ENCODE measurements around the gene PDSS1. TPM values are rescaled to one million over a fixed set of nuclear protein-coding genes. Genes with fewer than 3 reads are reported as not detected.

Gene PDSS1
- total and polyA plus RNA-seq, 9 of the 15 experiments (the other 6 are each of a cell fraction or from before 2014, with no cell fraction given) = 11.0 to 59.5 (median 45.3) TPM

GRCh38 chr10:26662864-26663263 is 34.6 kb upstream of the PDSS1 start:
- no TSS peak for BruUV-seq (replicated peaks)
- Histone ChIP-seq H2AFZ (ENCODE audit: low read depth, low read length) (no peak overlapping the region), H3K27me3 (ENCODE audit: control insufficient read depth in 2 of 2, insufficient read depth in 2 of 2, low read length in 2 of 2) (no peaks in the 10 kb centered on the region), H3K9me1 (ENCODE audit: control insufficient read depth, insufficient read depth, low read length) (no peaks in the 10 kb centered on the region), H4K20me1 (replicated peaks; ENCODE audit: control insufficient read depth, insufficient read depth, low read length) (no peaks in the 10 kb centered on the region), H3K4me3 (no peak overlapping the region), H3K9ac (ENCODE audit: insufficient read depth in 1 of 2, low read depth in 2 of 2, low read length in 2 of 2) (no peak overlapping the region), H3K9me3 (replicated peaks; ENCODE audit: control insufficient read depth, insufficient read depth, low read depth, low read length) (no peaks in the 10 kb centered on the region), H3K4me2 (ENCODE audit: insufficient read depth, low read length) (no peak overlapping the region), H3K36me3 (ENCODE audit: control insufficient read depth, insufficient read depth, low read length) (peaks cover 38% of the 10 kb centered on the region; the same call in 2 of the 3 replicates), H3K4me1 (replicated peaks in 1 of 2; ENCODE audit: control insufficient read depth in 2 of 2, insufficient read depth in 2 of 2, low read length in 2 of 2) (peaks cover 0 to 9% of the 10 kb centered on the region in 2 experiments; a peak in 3 of 5 replicates), H3K27ac (ENCODE audit: extremely low read depth, low read depth, low read length) (no peak overlapping the region), H3K79me2 (ENCODE audit: control insufficient read depth, insufficient read depth, low read length) (no peaks in the 10 kb centered on the region)
- ChIA-PET CTCF (ENCODE audit: low intra/inter-chr PET ratio) (no interaction called here), POLR2A (no interaction called here)
- 85% methylated on average over 2 of the region's 2 CpGs for WGBS (ENCODE audit: insufficient coverage, low coverage, missing lambda C conversion rate)
- ATAC-seq (no peak), FAIRE-seq (no peak), DNase-seq (ENCODE audit: extremely low read depth in 1 of 4, low spot score in 3 of 4) (no peak)
- TF ChIP-seq ZNF431 (CRISPR knock-in tag; IDR thresholded peaks at IDR 0.05) (peak; percentile 94), BDP1 (IDR thresholded peaks at IDR 0.05; ENCODE audit: insufficient read depth, insufficient read length) (no peak)
- intact Hi-C loops (cut with micrococcal nuclease) = no loop called here
- in situ Hi-C loops (cut with MboI) = no loop called here

GRCh38 chr10:26665080-26666048 is 32.1 kb upstream of the PDSS1 start:
- intact Hi-C loops (cut with micrococcal nuclease) = no loop called here
- Histone ChIP-seq H4K20me1 (replicated peaks; ENCODE audit: control insufficient read depth, insufficient read depth, low read length) (no peaks in the 10 kb centered on the region), H3K9me3 (replicated peaks; ENCODE audit: control insufficient read depth, insufficient read depth, low read depth, low read length) (no peaks in the 10 kb centered on the region), H3K4me2 (ENCODE audit: insufficient read depth, low read length) (peak overlapping the region; percentile 47), H2AFZ (ENCODE audit: low read depth, low read length) (0 out of 2 replicates have a peak overlapping the region, but pooled peaks have one; percentile 5), H3K9me1 (ENCODE audit: control insufficient read depth, insufficient read depth, low read length) (no peaks in the 10 kb centered on the region), H3K27me3 (ENCODE audit: control insufficient read depth in 2 of 2, insufficient read depth in 2 of 2, low read length in 2 of 2) (no peaks in the 10 kb centered on the region), H3K9ac (ENCODE audit: insufficient read depth in 1 of 2, low read depth in 2 of 2, low read length in 2 of 2) (no peak overlapping the region), H3K4me1 (replicated peaks in 1 of 2; ENCODE audit: control insufficient read depth in 2 of 2, insufficient read depth in 2 of 2, low read length in 2 of 2) (peaks cover 0 to 9% of the 10 kb centered on the region in 2 experiments; a peak in 3 of 5 replicates), H3K4me3 (no peak overlapping the region), H3K27ac (ENCODE audit: extremely low read depth, low read depth, low read length) (peak overlapping the region; percentile 37; the same call in 2 of the 3 replicates), H3K79me2 (ENCODE audit: control insufficient read depth, insufficient read depth, low read length) (peaks cover 2% of the 10 kb centered on the region; the same call in 2 of the 3 replicates), H3K36me3 (ENCODE audit: control insufficient read depth, insufficient read depth, low read length) (peaks cover 43% of the 10 kb centered on the region; the same call in 2 of the 3 replicates)
- CTCF ChIA-PET (ENCODE audit: low intra/inter-chr PET ratio) = no interaction called here
- in situ Hi-C loops (cut with MboI) = no loop called here
- 31% methylated on average over 7 of the region's 7 CpGs for WGBS (ENCODE audit: insufficient coverage, low coverage, missing lambda C conversion rate)
- POLR2A ChIA-PET = interaction anchor here (0.6 to 1.2 kb wide), 2 partner anchors 10 to 287 kb away, joined by 3 read pairs; no protein-coding TSS in a partner anchor
- BruUV-seq (replicated peaks) = no TSS peak
- FAIRE-seq = peak; percentile 78
- ATAC-seq = peak; percentile 85
- DNase-seq (ENCODE audit: extremely low read depth in 1 of 4, low spot score in 3 of 4) = peak; percentile 51 to 69 (median 58)
- TF ChIP-seq ZNF695 (CRISPR knock-in tag; IDR thresholded peaks at IDR 0.05) (no peak), ZBTB43 (CRISPR knock-in tag; IDR thresholded peaks at IDR 0.05) (no peak), CEBPB (tag; IDR thresholded peaks at IDR 0.05) (peak; percentile 84), CBFA2T3 (IDR thresholded peaks at IDR 0.05) (peak; percentile 87), IRF9 (tag; IDR thresholded peaks at IDR 0.05) (peak; percentile 32; the same call in 1 of the 2 replicates), NFIC (IDR thresholded peaks at IDR 0.05) (peak; percentile 13; the same call in 1 of the 2 replicates), PML (IDR thresholded peaks at IDR 0.05; ENCODE audit: low read length) (0 out of 2 replicates have a peak, but pooled peaks have one; percentile 25), TCF3 (CRISPR knock-in tag; IDR thresholded peaks at IDR 0.05) (peak; percentile 86), CXXC5 (CRISPR knock-in tag; IDR thresholded peaks at IDR 0.05) (peak; percentile 21; the same call in 1 of the 2 replicates), ZNF165 (CRISPR knock-in tag; IDR thresholded peaks at IDR 0.05; ENCODE audit: borderline replicate concordance) (no peak), FOXJ3 (CRISPR knock-in tag; IDR thresholded peaks at IDR 0.05) (no peak)

Measured in K562 (cell line).